Neural crest cell (in vitro differentiated cells): Measurements from ENCODE around the gene FSHB. TPM values are rescaled to one million over a fixed set of nuclear protein-coding genes. Genes with fewer than 3 reads are reported as not detected.

ENCODE experiments used
- DNase-seq: peaks from one replicate; pipeline ENCODE4 v3.0.0; 2021; ENCODE audit warnings: low read depth, mixed read lengths, low spot score
- H3K27ac Mint-ChIP-seq: one replicate; pipeline ENCODE4 v1.8.0; 2021; ENCODE audit warnings: mild to moderate bottlenecking, mixed read lengths; ENCODE audit not compliant: unreplicated experiment
- H3K27me3 Mint-ChIP-seq: 2 replicates; pipeline ENCODE4 v1.8.0; 2021; ENCODE audit warnings: low read depth, mild to moderate bottlenecking, mixed read lengths
- H3K36me3 Mint-ChIP-seq: 2 replicates; pipeline ENCODE4 v1.8.0; 2021; ENCODE audit warnings: low read depth, mild to moderate bottlenecking, mixed read lengths
- H3K4me1 Mint-ChIP-seq: 2 replicates; pipeline ENCODE4 v1.8.0; 2021; ENCODE audit warnings: mixed read lengths
- H3K4me3 Mint-ChIP-seq: one replicate; pipeline ENCODE4 v1.8.0; 2021; ENCODE audit warnings: mild to moderate bottlenecking, mixed read lengths
- H3K9me3 Mint-ChIP-seq: 2 replicates; pipeline ENCODE4 v1.8.0; 2021; ENCODE audit warnings: mixed read lengths
- total RNA-seq: library from RNA; stranded (reverse); gene quantifications from 2 replicates; pipeline ENCODE4 v1.2.1, GENCODE V29; 2021
- TF ChIP-seq, protein P1 (sequence below): fragments of 200-600 bp; sonication (generic); conservative IDR thresholded peaks from 2 replicates; pipeline ENCODE4 v1.5.0; 2021; ENCODE audit warnings: antibody characterized with exemption, mild to moderate bottlenecking

FSHB gene
- total RNA-seq, 1 donor from 2014 or later, result not detected

- Mint-ChIP-seq H3K4me3 (no peak overlapping the region), H3K36me3 (no peaks in the 10 kb centered on the region), H3K4me1 (no peaks in the 10 kb centered on the region), H3K9me3 (peaks cover 3% of the 10 kb centered on the region), H3K27ac (no peak overlapping the region), H3K27me3 (peaks cover 17% of the 10 kb centered on the region)
- TF ChIP-seq, protein P1, sequence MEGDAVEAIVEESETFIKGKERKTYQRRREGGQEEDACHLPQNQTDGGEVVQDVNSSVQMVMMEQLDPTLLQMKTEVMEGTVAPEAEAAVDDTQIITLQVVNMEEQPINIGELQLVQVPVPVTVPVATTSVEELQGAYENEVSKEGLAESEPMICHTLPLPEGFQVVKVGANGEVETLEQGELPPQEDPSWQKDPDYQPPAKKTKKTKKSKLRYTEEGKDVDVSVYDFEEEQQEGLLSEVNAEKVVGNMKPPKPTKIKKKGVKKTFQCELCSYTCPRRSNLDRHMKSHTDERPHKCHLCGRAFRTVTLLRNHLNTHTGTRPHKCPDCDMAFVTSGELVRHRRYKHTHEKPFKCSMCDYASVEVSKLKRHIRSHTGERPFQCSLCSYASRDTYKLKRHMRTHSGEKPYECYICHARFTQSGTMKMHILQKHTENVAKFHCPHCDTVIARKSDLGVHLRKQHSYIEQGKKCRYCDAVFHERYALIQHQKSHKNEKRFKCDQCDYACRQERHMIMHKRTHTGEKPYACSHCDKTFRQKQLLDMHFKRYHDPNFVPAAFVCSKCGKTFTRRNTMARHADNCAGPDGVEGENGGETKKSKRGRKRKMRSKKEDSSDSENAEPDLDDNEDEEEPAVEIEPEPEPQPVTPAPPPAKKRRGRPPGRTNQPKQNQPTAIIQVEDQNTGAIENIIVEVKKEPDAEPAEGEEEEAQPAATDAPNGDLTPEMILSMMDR, result no peak
- DNase-seq, result no peak
These were observed 50.9 kb downstream of the FSHB start for GRCh38 chr11:30281476-30282288.

GRCh38 chr11:30282289-30282631 lies 51.4 kb downstream of the FSHB start:
- Mint-ChIP-seq H3K27me3 (peaks cover 14% of the 10 kb centered on the region), H3K27ac (no peak overlapping the region), H3K4me1 (peaks cover 4% of the 10 kb centered on the region), H3K36me3 (no peaks in the 10 kb centered on the region), H3K9me3 (peaks cover 5% of the 10 kb centered on the region), H3K4me3 (no peak overlapping the region)
- TF ChIP-seq, protein P1, result no peak
- no peak for DNase-seq

Other genes with a start within 250 kb of the FSHB start
- gene KCNA4, start 214.0 kb upstream of the FSHB start, total RNA-seq, result 1.2 TPM in 2 replicates
- 25.1 and 28.9 TPM in 2 replicates for gene ARL14EP, start 92.1 kb downstream of the FSHB start, total RNA-seq